ENCODE results near the gene ELANE. TPM values are rescaled to one million over a fixed set of nuclear protein-coding genes. Genes with fewer than 3 reads are reported as not detected.

The ELANE gene
- total and polyA plus RNA-seq, 10 donors: 2.8 to 137 (median 9.8) TPM

- WGBS, 5 donors: 4 to 9% (median 6%) methylated on average over 17 to 27 of the region's 27 CpGs
- H3K36me3 ChIP-seq: peaks cover 0 to 54% (median 31%) of the 10 kb centered on the region in 6 donors
- DNase-seq: no peak
- H3K27me3 ChIP-seq (replicated peaks in 1 of 7): no peaks in the 10 kb centered on the region
- peaks cover 3 to 37% (median 20%) of the 10 kb centered on the region in 6 donors for H3K4me1 ChIP-seq
- H3K4me3 ChIP-seq: peak overlapping the region; percentile 77 to 93 (median 86)
- intact Hi-C loops (cut with DNase I; ENCODE audit: low total_unique reads): no loop called here
- H3K27ac ChIP-seq: peak overlapping the region; percentile 88 to 98 (median 95)
- H3K9me3 ChIP-seq: no peaks in the 10 kb centered on the region
- no peak for TF ChIP-seq CTCF (IDR thresholded peaks at IDR 0.05 in 8 of 11, conservative IDR thresholded peaks at IDR 0.05 in 3 of 11)
- TF ChIP-seq POLR2AphosphoS5 (IDR thresholded peaks at IDR 0.05): no peak
- no peak for TF ChIP-seq POLR2A (IDR thresholded peaks at IDR 0.05)
Measured at GRCh38 chr19:892243-892893, 40.3 kb downstream of the ELANE start.

- Histone ChIP-seq H3K36me3 (peaks cover 0 to 53% (median 32%) of the 10 kb centered on the region in 6 donors), H3K9me3 (no peaks in the 10 kb centered on the region), H3K27me3 (replicated peaks in 1 of 7) (no peaks in the 10 kb centered on the region), H3K4me1 (peaks cover 3 to 37% (median 20%) of the 10 kb centered on the region in 6 donors), H3K27ac (peak within 1 kb of the TSS; percentile 88 to 98 (median 95)), H3K4me3 (peak within 1 kb of the TSS; percentile 77 to 93 (median 86))
- DNase-seq: peak; percentile 98
- TF ChIP-seq CTCF (IDR thresholded peaks at IDR 0.05 in 8 of 11, conservative IDR thresholded peaks at IDR 0.05 in 3 of 11) (peak in 3 of 11 experiments; percentile 7 to 25 (median 22)), POLR2A (IDR thresholded peaks at IDR 0.05) (peak in 2 of 3 donors; percentile 16 to 19), POLR2AphosphoS5 (IDR thresholded peaks at IDR 0.05) (peak; percentile 88 to 91 (median 89))
- intact Hi-C loops (cut with DNase I; ENCODE audit: low total_unique reads): no loop called here
- WGBS, 5 donors: 1% methylated on average over 27 to 69 of the region's 69 CpGs
Measured at GRCh38 chr19:892894-893689, 41.0 kb downstream of the ELANE start, which contains the start of the genes MED16 and RNU6-9. TSS of gene MED16 (minus strand) at chr19:893187. CDS start at chr19:891131, 2,056 bp downstream. TSS of gene RNU6-9 (plus strand) at chr19:893484.

- intact Hi-C loops (cut with DNase I; ENCODE audit: low total_unique reads): no loop called here
- 90 to 99% (median 94%) methylated on average over 9 to 10 of the region's 10 CpGs for WGBS, 5 donors
- DNase-seq: no peak
- Histone ChIP-seq H3K9me3 (no peaks in the 10 kb centered on the region), H3K4me3 (no peak overlapping the region), H3K27me3 (replicated peaks in 1 of 7) (no peaks in the 10 kb centered on the region), H3K27ac (peak overlapping the region in 1 of 8 donors; percentile 20), H3K36me3 (peaks cover 0 to 53% (median 34%) of the 10 kb centered on the region in 6 donors), H3K4me1 (peaks cover 3 to 54% (median 21%) of the 10 kb centered on the region in 6 donors)
- peak in 1 of 3 donors; percentile 47 for TF ChIP-seq POLR2AphosphoS5 (IDR thresholded peaks at IDR 0.05)
- TF ChIP-seq CTCF (IDR thresholded peaks at IDR 0.05 in 8 of 11, conservative IDR thresholded peaks at IDR 0.05 in 3 of 11): no peak
- no peak for TF ChIP-seq POLR2A (IDR thresholded peaks at IDR 0.05)
Measured at GRCh38 chr19:896434-896833, 44.3 kb downstream of the ELANE start.
